ENCODE results near the gene UGT1A9.
"Not testable (repeated sequence)": the region's sequence is repeated elsewhere in the genome, so short reads cannot be mapped to it uniquely, and the experiment has no call there.

UGT1A9 gene

DNA sequence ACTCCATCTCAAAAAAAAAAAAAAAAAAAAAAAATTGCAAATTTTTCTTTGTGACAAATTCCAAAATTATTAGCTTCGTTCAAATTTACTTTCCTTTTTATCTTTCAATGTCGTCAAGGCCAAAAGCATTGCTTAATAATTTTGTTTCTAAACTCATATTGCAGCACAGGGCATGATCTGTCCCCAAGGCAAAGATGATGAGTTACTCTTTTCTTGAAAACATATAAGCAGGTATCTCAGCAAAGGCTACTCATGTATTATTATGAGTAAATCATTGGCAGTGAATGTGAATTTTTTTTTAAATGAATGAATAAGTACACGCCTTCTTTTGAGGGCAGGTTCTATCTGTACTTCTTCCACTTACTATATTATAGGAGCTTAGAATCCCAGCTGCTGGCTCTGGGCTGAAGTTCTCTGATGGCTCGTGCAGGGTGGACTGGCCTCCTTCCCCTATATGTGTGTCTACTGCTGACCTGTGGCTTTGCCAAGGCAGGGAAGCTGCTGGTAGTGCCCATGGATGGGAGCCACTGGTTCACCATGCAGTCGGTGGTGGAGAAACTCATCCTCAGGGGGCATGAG is 9.9 kb downstream of the UGT1A9 start, which contains the start of gene UGT1A7:
Gene UGT1A7, plus strand, starts transcription at position 381 of the 579 bp plus-strand sequence. Its CDS starts 37 bp downstream, at position 418.
- DNase-seq = no peak

DNA sequence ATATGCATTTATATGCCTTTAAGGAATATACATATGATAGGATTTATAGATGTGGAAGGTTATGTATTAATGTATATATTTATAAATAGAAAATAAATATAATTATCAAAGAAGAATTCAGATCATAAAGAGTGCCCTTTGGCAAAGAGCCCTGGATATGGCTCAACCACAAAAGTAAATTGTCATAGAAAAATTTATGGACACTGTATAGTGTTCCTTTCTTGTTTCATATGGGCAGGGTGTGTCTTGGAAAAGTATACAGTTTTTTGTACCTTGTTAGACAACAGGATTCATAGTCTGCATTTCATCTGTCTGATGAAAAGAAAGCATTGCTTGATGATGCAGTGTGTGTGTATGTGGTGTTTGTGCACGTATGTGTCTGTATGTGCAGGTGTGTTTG is 12.9 kb downstream of the UGT1A9 start:
- no peak for DNase-seq

DNA sequence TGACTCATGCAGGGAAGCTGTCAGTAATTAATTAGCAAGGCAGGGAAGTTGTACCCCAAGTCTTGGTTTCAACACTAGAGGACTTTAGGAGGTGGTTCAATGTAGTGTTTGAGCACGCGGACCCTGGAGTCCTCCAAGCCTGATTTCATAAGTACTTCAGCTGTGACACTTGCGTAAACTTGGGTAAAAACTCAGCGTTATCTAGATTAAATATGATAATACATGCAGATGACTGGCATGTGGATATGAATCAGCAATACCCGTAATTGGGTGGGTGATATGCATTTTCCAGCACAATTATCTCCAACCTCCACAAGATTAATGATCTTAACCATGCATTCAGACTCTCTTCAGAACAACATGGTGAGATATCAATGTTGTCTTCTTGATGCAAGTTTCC is 15.2 kb downstream of the UGT1A9 start:
- DNase-seq = peak; percentile 3

DNA sequence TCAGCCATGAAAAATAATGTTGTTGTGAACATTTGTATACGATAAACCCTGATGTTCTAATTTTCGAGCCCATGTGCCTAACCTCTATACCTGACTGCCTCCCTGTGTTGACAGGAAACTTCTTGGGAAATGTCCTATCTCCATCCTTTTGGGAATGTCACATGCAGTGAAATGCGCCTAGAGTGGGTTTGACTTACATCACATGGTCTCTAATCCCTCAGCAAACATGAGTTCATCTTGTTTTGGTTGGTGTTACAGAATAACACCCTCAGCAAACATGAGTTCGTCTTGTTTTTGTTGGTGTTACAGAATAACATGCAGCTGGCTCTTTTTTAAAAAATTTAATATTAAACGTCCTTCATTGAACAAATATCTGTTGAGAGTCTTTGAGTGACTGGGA is 16.6 kb downstream of the UGT1A9 start:
- no peak for DNase-seq

DNA sequence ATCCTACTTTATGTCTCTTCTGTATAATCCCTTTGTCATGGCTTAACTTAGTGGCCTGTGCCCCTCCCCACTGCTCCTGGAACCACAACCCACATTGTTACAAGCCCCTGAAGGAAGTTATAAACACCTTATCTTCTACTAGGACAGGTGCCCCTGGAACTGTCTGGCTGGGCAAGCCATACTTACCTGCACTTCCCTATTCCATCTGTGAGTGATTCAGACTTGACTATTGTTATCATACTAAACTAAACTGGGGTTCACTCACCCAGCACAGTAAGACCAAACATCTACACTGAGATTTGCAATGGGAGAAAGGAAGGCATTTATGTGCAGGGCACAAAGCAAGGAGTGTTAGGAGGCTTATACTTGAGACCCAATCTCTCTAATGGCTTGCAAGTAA is 17.3 kb downstream of the UGT1A9 start:
- DNase-seq = no peak

DNA sequence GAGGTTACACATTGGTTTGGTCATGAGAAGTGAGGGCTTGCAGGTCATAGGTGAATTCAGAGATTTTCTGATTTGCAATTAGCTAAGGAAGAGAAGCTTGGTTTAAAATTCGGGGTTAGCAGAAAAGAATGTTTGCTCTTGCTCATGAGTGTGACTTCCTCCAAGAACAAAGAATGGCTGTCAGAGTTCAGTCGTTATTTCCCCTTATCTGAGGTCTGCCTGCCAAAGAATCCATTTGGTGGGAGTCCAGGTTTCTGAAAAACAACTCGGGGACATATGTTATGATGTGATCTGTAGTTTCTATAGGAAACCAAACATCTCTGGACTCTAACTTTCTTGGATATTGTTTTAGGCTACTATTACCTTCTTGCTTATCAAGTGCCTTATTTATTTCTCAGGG is 17.8 kb downstream of the UGT1A9 start:
- peak; percentile 15 for DNase-seq

DNA sequence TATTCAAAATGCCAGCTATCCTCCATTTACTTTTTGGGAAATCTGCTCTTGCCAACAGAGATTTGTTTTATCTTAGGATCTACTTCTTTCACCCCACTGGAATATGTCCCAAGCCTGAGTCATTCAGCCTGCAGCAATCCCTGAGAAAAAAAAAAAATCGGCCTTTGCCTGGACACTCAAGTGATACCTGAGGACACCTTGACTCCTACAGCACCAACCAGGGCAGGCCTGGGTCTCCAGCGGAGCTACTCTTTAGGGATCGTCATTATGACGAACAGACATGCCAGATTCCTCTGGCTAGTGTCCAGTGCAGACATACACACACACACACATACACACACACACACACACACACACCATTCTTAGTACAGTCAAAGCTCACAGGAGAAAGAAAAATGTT is 18.7 kb downstream of the UGT1A9 start:
- DNase-seq = no peak

DNA sequence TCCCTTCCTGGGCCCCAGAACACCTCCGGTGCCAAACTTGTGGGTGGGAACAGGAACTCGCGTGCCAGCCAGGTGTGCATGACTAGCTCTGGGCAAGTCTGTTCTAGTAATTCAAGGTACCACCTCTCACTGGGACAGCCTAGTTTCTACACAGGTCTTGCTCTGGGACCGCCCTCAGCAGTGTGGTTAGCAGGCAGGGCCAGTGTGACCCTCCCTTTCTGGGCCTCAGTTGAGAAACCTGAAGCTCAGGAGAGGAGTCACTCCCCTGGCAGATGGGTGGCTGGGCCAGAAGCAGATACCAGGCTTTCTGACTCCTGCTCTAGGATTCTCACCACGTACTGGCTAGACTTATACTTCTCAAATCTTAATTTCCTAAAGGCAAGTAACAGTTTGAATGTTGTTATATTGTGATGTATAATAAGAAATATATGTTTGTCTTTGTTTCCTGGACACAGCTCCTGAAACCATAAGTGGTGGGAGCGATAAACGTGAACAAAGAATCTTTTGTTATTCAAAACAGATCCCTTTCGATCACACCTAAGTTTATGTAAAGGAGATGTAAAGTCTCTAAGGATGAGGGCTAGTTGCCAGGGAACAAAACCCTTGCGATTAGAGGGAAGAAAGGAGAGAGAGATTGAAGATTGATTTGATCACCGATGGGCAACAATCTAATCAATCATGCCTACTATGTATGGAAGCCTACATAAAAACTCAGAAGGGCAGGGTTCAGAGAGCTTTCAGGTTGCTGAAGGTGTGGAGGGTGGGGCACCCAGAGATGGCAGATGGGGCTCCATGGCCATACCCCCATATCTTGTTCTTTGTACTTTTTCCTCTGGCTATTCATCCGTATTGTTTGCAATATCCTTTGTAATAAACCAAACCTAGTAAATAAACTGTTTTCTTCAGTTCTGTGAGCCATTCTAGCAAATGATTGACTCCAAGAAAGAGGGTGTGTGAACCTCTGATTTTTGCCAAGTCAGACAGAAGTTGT is 20.0 kb downstream of the UGT1A9 start:
- DNase-seq = no peak

DNA sequence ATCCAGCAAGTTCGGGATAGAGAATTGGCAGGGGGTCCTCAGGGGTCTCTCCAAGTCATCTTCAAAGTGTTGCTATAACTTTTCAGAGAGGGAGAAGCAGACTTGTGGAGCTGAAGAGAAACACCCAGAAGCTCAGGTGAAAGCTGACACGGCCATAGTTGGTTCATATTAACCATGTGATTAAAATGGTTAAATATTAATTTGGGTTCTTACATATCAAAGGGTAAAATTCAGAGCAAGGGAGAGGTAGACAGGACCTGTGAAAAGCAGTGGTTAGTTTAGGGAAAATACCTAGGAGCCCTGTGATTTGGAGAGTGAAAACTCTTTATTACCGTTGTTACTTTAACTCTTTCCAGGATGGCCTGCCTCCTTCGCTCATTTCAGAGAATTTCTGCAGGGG is 20.9 kb downstream of the UGT1A9 start, which contains the start of gene UGT1A6:
Gene UGT1A6, plus strand, starts transcription at position 243 of the 400 bp plus-strand sequence. Its CDS starts 115 bp downstream, at position 358.
- no peak for DNase-seq

DNA sequence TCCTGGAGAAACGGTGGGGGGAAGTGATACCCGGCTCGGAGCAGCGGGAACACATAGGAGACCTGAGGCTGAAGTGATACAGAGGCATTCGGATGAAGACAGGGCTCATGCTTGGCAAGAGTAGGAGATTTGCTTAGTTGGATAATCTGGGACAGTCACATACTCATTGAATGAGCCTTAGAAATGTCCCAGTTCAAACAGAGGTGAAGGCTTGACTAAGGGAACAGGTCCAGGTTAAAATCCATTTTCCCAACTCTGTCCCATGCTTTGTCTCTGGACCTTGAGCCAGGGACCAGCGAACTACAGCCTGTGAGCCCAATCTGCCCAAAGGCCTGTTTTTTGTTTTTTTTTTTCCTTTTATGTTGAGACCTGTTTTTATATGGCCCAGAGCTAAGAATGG is 22.3 kb downstream of the UGT1A9 start:
- no peak for DNase-seq

DNA sequence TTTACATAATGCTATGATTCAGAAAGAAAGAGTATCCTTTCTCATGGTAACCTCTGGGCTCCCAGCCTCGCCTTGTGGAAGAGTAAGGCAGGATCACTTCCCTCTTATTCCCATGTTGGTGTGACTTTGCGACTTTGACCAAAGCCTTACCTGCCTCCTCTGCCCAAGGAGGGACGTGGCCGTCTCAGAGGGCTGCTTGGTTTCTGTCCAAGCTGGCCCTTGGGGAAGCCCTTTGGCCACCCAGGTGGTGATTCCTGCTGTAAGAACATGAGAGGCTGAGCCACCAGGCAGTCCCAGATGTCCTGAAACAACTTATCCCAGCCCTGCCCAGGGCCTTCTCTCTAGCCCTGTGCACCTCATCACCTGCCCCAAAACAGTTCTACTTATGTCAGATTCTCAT is 27.0 kb downstream of the UGT1A9 start:
- no peak for DNase-seq

DNA sequence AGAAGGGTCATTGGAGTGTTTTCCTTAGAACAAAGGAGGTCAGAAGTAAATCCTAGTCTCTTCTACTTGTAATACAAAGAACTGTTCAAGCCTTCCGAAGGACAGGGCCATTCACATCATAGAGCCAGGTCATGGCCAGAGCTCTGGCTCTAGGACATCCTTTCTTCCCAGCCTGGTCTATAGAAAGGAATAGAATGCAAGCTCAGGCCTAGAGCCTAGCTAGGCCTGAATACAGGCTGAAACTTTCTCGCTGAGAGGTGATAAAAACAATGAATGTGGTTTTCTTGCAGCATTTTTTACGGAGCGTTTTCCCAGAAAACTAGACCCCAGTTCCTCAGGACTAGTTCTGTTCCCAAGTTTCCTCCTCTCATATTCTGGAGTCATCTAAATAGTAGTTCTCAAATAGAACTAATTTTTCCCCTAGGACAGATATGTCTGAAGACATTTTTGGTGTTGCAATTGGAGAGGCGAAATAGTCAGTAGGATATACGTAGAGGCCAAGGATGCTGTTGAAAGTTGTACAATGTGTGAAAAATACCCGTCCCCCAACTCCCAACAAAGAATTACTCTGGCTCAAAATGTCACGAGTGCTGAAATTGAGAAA is 27.8 kb downstream of the UGT1A9 start:
- DNase-seq = no peak

DNA sequence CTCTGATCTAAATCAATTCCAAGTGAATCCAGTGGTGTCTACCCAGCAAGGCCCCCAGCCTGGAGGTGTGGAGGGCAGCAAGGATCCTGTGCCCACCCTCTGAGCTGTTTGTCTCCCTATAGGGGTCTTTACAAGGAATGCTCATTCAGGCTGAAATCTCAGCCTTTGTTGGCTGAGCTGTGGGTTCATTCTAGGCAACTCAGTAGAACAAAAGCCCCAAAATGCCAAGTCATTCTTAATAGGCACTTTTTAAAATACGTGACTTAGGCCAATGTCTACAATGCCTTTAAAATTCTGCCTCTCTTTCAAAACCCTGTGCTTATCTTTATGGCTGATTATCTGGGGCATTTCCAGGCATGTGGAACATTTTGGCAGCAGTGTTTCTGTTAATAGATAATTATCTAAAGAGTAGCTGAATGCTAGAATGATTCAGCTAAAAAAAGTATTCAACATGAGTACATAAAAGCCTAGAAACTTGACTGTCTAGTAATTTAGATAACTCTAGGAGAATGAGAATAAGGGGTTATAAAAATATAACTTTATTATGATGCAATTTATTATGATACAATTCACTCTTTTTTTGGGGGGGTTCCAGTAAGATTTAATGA is 28.4 kb downstream of the UGT1A9 start:
- DNase-seq = no peak

DNA sequence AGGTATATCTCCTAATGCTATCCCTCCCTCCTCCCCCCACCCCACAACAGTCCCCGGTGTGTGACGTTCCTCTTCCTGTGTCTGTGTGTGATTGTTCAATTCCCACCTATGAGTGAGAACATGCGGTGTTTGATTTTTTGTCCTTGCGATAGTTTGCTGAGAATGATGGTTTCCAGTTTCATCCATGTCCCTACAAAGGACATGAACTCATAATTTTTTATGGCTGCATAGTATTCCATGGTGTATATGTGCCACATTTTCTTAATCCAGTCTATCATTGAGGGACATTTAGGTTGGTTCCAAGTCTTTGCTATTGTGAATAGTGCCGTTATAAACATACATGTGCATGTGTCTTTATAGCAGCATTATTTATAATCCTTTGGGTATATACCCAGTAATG is 29.1 kb downstream of the UGT1A9 start:
- DNase-seq = not testable (repeated sequence)

DNA sequence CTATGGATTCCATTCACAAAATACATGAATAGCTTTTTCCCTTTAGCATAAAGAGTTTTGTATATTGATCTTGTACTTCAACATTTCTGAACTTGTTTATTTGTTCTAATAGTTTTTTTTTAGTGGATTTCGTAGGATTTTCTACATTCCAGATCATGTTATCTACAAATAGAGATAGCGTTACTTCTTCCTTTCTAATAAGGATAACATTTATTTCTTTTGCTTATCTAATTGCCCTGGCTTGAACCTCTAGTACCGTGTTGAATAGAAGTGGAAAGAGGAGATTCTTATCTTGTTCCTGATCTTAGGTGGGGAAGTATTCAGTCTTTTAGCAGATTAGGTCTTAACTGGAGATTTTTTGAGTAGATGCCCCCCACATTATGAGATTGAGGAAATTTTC is 30.5 kb downstream of the UGT1A9 start:
- no peak for DNase-seq

DNA sequence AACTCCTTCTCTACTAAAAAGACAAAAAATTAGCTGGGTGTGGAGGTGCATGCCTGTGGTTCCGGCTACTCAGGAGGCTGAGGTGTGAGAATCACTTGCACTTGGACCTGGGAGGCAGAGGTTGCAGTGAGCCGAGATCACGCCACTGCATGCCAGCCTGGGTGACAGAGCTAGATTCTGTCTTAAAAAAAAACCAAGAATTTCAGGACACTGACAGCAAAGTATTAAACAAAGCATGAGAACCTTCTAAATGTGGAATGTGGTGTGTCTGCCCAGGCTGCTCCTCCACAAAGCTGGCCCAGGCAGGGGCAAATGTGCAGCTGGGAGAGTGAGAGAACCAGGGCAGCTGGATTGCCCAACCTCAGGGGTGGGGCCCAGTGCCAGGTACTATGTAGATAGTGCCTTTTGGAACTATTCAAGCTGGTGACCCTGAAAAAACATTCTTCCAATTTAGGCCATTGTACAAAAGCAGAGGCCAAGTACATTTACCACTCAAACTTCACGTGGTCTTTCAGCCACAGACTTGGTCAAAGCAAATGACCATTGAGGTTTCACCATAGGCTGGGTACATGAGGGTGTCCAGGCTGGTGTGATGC is 34.3 kb downstream of the UGT1A9 start:
- no peak for DNase-seq

DNA sequence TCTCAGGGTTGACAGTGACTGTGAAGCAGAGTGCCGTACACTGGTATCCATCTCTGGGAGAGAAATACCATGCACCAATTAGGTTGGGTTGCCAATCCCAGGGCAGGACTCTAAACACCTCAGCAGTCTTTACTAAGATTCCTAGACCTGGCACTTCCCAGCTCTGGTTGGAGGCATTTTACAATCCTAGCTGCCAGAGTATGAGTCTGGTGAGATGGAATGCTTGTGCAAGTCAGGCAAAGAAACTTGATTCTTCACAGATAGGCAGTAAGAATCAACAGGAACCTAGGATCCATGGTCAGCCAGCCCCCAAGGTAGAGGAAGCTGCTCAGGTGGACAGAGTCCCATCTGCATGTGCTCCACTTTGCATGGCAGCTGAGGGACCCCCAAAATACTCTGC is 35.0 kb downstream of the UGT1A9 start:
- no peak for DNase-seq

DNA sequence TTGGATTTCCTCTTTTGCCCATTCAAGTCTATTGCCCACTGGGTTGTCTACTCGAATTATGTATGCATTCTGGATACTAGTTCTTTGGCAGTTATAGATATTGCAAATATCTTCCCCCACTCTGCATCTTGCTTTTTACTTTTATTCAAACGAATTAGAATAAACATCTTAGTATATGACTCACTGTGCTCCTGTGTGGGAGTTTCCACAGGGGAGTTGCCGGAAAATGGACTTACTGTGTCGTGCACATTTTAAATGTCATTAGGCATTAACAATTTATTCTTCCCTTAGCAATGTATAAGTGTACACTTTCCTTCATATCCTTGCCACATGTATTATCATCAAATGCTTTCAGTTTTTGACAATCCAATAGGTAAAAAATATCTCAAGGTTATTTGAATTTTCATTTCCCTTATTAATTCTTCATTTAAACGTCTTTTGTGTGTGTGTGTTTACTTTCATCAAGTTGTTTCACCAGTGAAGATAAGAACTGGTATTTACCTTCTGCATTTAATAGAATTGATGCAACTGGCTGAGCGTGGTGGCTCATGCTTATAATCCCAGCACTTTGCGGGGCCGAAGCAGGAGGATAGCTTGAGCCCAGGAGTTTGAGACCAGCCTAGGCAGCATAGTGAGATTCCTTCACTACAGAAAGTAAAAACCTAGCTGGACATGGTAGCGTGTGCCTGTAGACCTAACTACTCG is 36.4 kb downstream of the UGT1A9 start:
- no peak for DNase-seq

DNA sequence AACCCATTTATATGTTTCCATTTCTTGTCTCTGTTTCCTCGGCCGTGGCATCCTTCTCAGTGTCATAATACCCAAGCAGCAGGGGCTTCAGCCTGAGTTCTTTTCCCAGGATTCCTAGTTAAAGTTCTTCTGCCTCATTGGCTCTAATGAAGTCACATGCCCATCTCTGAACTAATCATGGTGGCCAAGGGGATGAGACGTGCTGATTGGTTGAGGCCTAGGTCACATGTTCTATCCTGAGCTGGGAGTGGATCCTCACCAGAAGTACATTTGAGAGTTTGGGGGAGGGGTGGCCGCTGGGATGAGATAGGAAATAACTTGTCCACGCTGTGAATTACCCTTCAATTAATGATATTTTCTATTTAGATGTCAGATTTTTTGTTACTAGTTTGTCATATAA is 37.2 kb downstream of the UGT1A9 start:
- no peak for DNase-seq

DNA sequence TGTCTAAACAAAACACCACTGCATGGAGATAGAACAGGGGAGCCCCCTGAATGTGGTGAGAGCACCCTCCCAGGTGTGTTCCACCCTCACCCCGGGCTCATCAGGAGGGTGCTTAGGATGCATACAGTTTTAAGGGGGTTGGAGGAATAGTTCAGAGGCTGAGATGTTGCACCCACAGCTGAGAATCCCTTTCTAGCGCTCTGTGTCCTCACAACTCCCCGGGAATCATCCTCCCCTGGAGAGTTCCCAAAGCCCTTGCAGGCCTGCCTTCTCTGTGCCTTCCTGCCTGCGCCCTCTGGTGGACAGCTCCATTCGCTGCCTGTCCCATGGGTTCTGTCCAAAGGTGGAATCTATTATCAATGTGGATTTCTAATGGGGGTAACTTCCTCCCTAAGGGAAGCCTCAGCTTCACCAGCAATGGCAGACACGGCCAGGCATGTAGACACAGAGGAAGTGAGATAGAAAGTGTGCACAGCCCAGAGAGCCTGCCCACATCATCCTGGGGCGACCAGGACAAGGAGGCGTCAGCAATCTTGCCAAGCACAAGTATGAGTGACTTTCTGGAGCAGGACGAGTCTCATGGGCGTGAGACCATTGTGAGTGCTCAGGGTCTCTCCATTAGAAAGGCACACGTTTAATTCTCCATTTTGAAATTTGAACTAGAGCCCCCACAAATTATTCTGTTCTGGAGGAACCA is 39.8 kb downstream of the UGT1A9 start:
- peak; percentile 45 for DNase-seq

DNA sequence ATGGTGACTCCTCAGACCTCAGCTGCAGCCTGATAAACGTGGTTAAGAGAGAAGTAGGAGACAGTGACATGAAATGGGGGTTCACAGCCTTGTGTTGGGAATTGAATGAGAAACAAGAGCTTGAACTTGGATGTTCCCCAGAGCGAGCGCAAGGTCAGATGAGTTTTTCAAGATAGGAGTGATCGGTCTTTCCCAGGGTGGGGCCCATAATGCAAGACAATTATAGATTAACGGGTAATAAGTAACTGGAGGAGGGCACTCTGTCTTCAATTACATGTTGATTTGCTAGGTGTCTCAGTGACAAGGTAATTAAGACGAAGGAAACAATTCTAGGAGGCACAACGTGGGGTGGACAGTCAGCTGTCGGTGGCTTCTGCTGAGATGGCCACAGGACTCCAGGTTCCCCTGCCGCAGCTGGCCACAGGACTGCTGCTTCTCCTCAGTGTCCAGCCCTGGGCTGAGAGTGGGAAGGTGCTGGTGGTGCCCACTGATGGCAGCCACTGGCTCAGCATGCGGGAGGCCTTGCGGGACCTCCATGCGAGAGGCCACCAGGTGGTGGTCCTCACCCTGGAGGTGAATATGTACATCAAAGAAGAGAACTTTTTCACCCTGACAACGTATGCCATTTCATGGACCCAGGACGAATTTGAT is 41.0 kb downstream of the UGT1A9 start, which contains the start of gene UGT1A5:
Gene UGT1A5, plus strand, starts transcription at position 297 of the 651 bp plus-strand sequence. Its CDS starts 85 bp downstream, at position 382.
- no peak for DNase-seq

Data from MV-4-11 (cell line).